Lower leg skin (tissue), 3 donors: Measurements from ENCODE around the gene ANKS1A.

Experiments used
- CTCF ChIP-seq, 3 donors: fragments of 450-650 bp; IDR thresholded peaks; one replicate each; pipeline ENCODE4 v1.5.1; 2016; ENCODE audit warnings: antibody characterized with exemption in 3 of 3, mild to moderate bottlenecking in 3 of 3, moderate library complexity in 2 of 3
- POLR2A ChIP-seq, 2 donors: fragments of 450-650 bp; IDR thresholded peaks; one replicate each; pipeline ENCODE4 v1.6.1; 2016 to 2017; ENCODE audit warnings: antibody characterized with exemption in 2 of 2, mild to moderate bottlenecking in 1 of 2, moderate library complexity in 1 of 2

- TF ChIP-seq CTCF (IDR thresholded peaks at IDR 0.05) (no peak), POLR2A (IDR thresholded peaks at IDR 0.05) (no peak)
Observed at GRCh38 chr6:35038076-35038475, 149.0 kb downstream of the ANKS1A start.
